ENCODE data around the gene LYPD6. TPM values are rescaled to one million over a fixed set of nuclear protein-coding genes. Genes with fewer than 3 reads are reported as not detected.
A peak's percentile ranks its signal among the peaks of the same experiment; 100 is the strongest.

Gene LYPD6
- total RNA-seq = 1 to 10 TPM in 1 of 2 donors, under 1 TPM in 1; 0.63 to 1.2 TPM

- peak within 1 kb of the TSS; percentile 56 for H3K4me3 ChIP-seq
- DNase-seq (ENCODE audit: low spot score) = peak; percentile 62
- no peak for TF ChIP-seq CTCF (IDR thresholded peaks at IDR 0.05)
- peaks cover 0 to 15% of the 10 kb centered on the region in 2 donors for H3K4me1 ChIP-seq
- peaks cover 0 to 6% of the 10 kb centered on the region in 2 donors for H3K27me3 ChIP-seq
- no peak within 1 kb of the TSS for H3K27ac ChIP-seq
- H3K36me3 ChIP-seq = no peaks in the 10 kb centered on the region
- H3K9me3 ChIP-seq = no peaks in the 10 kb centered on the region
Observed at GRCh38 chr2:149330127-149331022, at the start of gene LYPD6. TSS of gene LYPD6 (plus strand) at chr2:149330587. CDS start at chr2:149437709, 107,122 bp downstream.

GRCh38 chr2:149281441-149281840 is 48.9 kb upstream of the LYPD6 start:
- Histone ChIP-seq H3K4me3 (no peak overlapping the region), H3K27me3 (no peaks in the 10 kb centered on the region), H3K27ac (no peak overlapping the region), H3K4me1 (no peaks in the 10 kb centered on the region), H3K9me3 (no peaks in the 10 kb centered on the region), H3K36me3 (no peaks in the 10 kb centered on the region)
- no peak for TF ChIP-seq CTCF (IDR thresholded peaks at IDR 0.05)
- DNase-seq (ENCODE audit: low spot score) = no peak

GRCh38 chr2:149290662-149291061 is 39.7 kb upstream of the LYPD6 start:
- H3K27ac ChIP-seq = no peak overlapping the region
- no peak for TF ChIP-seq CTCF (IDR thresholded peaks at IDR 0.05)
- no peak for DNase-seq (ENCODE audit: low spot score)
- no peaks in the 10 kb centered on the region for H3K27me3 ChIP-seq
- no peak overlapping the region for H3K4me3 ChIP-seq
- no peaks in the 10 kb centered on the region for H3K36me3 ChIP-seq
- H3K4me1 ChIP-seq = no peaks in the 10 kb centered on the region
- no peaks in the 10 kb centered on the region for H3K9me3 ChIP-seq

GRCh38 chr2:149291881-149292280 is 38.5 kb upstream of the LYPD6 start:
- H3K27ac ChIP-seq = no peak overlapping the region
- H3K4me3 ChIP-seq = no peak overlapping the region
- no peak for DNase-seq (ENCODE audit: low spot score)
- no peak for TF ChIP-seq CTCF (IDR thresholded peaks at IDR 0.05)
- no peaks in the 10 kb centered on the region for H3K4me1 ChIP-seq
- H3K27me3 ChIP-seq = no peaks in the 10 kb centered on the region
- H3K9me3 ChIP-seq = no peaks in the 10 kb centered on the region
- H3K36me3 ChIP-seq = no peaks in the 10 kb centered on the region

DNA sequence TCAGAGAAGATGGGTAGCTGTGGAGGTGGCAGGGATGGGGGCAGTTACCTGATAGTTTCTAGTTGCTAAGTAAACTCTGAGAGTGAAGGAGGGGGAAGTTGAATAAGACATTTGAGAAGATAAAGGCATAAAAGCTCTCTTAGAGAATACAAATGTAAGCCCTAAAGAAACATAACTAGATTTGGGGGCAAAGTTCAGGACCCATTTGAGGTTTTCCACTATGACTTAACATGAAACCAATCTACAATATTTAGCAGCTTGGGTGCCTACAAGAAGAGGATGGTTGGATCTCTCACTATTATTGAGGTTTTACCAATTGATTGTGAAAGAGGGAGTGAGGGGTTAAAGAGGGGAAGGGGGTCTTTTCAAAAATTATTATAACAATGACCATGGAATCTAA is 34.4 kb upstream of the LYPD6 start:
- Histone ChIP-seq H3K36me3 (no peaks in the 10 kb centered on the region), H3K27ac (no peak overlapping the region), H3K4me1 (no peaks in the 10 kb centered on the region), H3K9me3 (no peaks in the 10 kb centered on the region), H3K27me3 (no peaks in the 10 kb centered on the region), H3K4me3 (no peak overlapping the region)
- DNase-seq (ENCODE audit: low spot score) = no peak
- no peak for TF ChIP-seq CTCF (IDR thresholded peaks at IDR 0.05)

All from right atrium auricular region (tissue), 2 donors.